ENCODE results near the gene TTC24. TPM values are rescaled to one million over a fixed set of nuclear protein-coding genes. Genes with fewer than 3 reads are reported as not detected.

The TTC24 gene
- total and polyA plus RNA-seq, 10 of the 15 experiments (the other 5 are each of a cell fraction or from before 2014, with no cell fraction given) = 0.05 to 6.4 (median 2.9) TPM; not detected in 1

GRCh38 chr1:156601122-156601830 lies 21.8 kb downstream of the TTC24 start, which contains the start of gene GPATCH4 (continued):
- TF ChIP-seq PKNOX1 (IDR thresholded peaks at IDR 0.05) (no peak), NFYA (IDR thresholded peaks at IDR 0.05; ENCODE audit: borderline replicate concordance, low read depth, low read length) (no peak), NR2C2 (IDR thresholded peaks at IDR 0.05; ENCODE audit: borderline replicate concordance, control insufficient read depth, insufficient read length, low read depth) (no peak), CEBPZ (IDR thresholded peaks at IDR 0.05; ENCODE audit: low read depth, low read length) (no peak), ZBTB33 (IDR thresholded peaks at IDR 0.05) (no peak), PAX5 (IDR thresholded peaks at IDR 0.05; ENCODE audit: borderline replicate concordance, low read depth, low read length) (no peak), YY1 (IDR thresholded peaks at IDR 0.05; ENCODE audit: low read depth, low read length) (peak; percentile 99), RCOR1 (conservative IDR thresholded peaks at IDR 0.05; ENCODE audit: low read depth, low read length) (no peak), CBFB (IDR thresholded peaks at IDR 0.05; ENCODE audit: low read depth) (peak; percentile 43; the same call in 1 of the 2 replicates), ZBTB11 (CRISPR knock-in tag; IDR thresholded peaks at IDR 0.05) (no peak), POLR2AphosphoS2 (IDR thresholded peaks at IDR 0.05; ENCODE audit: low read depth, low read length) (peak; percentile 46; the same call in 1 of the 2 replicates), STAT1 (conservative IDR thresholded peaks at IDR 0.05) (no peak), GATAD2B (conservative IDR thresholded peaks at IDR 0.05; ENCODE audit: low read depth) (peak; percentile 19), SKIL (IDR thresholded peaks at IDR 0.05; ENCODE audit: low read depth, poor library complexity, severe bottlenecking) (no peak), BCL11A (IDR thresholded peaks at IDR 0.05; ENCODE audit: low read depth, low read length) (no peak), RUNX3 (IDR thresholded peaks at IDR 0.05; ENCODE audit: low read length) (peak; percentile 51; the same call in 1 of the 2 replicates), FOS (IDR thresholded peaks at IDR 0.05; ENCODE audit: borderline replicate concordance, extremely low read depth, insufficient read length) (no peak), HDAC2 (IDR thresholded peaks at IDR 0.05) (no peak)

All from GM12878 (cell line).